Activated CD4-positive, alpha-beta T cell treated with anti-CD3 and anti-CD28 coated beads for 4 hours (primary cell): ENCODE measurements around the gene PLXNA2.

Experiments used
- DNase-seq, 2 donors: peaks; one replicate each; pipeline ENCODE4 v3.0.0-alpha.2; 2020

PLXNA2 gene

DNA sequence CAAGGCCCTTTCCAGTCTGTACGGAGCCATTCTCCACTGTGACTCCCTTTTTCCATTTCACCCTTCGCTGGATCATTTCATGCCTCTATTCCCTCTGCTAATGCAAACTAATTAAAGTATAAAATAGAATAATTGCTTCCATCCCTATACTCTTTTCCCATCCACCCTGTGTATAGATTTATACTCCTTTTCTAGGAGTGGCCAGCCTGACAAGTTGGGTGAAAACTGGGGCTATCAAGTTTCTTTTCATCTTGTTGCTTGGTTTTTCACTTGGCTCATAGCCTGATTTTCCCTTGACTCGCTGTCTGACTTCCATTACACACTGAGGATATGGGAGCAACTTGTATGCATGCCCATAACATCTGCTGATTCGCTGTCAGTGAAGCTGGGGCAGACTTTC is 107.0 kb downstream of the PLXNA2 start:
- DNase-seq: no peak

DNA sequence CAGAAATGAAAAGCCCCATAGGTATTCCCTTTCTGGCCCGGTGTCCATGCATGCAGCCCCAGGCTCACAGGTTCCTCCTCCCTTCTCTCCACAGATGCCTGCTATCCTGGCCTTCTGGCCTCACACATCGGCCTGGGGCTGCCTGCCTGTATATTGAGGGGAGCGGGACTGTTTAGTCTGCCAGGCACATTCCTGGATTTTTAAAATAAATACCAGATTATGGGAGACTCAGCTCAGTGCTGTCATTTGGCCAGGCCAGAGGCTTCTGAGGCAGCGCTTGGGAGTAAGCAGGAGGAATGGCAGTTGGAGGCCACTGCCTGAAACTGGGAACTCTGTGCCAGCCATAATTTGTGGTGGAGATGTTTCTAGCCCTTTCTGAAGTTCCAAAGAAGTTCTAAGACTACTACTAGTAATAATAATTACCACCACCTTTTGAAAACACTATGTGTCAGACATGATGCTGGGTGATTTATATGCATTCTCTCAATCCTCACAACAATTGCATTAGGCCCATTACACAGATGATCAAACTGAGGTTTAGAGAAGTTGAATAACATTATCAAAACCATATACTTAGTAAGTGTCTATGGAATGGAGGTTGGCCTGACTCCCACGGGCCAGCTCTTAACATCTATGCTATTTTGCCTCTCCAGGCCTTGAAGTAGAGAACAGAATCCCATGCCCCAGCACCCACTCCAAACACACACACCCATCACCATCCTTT is 107.6 kb downstream of the PLXNA2 start:
- no peak for DNase-seq

DNA sequence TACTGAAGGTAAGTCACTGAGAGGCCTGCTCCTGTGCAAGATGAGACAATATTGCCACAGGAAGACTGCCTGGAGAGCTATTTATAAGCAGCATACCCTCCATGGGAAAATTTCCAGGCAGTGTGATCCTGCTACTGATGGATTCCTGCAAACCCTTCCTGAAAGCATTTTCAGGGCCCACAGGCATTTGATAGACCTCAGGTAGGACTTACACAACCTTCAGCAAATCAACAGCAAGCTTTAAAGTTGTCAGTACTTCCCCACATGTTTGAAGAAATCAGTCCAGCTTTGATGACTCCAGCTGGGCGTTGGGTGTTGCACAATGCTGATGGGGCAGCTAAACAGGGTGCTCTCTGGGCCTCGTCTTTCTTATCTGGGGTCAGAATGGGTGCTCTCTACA is 108.8 kb downstream of the PLXNA2 start:
- no peak for DNase-seq

DNA sequence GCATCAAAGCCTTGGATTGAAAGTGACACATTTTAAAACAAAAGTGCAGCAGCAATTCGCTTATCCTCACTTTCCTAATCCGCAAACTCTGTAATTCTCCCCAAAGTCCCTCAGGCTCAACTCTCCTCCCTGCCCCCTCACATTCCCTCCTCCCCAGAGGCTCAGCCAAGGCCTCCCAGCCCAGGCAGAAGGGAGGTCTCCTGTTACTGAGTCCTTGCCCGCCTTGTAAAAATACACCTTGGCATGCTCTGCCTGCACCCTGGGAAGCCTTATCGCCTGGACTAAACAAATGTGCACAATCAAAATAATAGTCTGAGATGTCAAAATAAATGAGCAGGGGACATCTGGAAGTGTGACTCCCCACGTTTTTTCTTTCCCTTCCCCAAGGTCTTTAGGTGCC is 109.7 kb downstream of the PLXNA2 start:
- DNase-seq: no peak

DNA sequence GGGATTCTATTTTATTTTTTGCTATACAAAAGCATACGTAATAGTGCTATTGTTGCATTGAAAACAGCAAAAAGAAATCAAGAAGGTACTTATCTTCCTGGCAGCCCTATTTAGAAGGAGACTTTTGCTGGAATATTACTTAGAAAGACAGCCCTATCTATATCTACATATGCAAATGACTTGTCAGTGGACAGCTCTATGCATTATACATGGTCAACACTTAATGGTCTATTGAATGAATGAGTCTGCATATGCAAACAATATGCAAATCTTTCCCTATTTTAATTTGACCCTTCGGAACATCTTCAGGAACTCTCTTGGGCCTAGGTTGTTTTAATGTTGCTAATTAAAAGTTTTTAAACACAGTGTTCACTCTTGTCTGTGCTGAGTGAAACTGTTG is 110.8 kb downstream of the PLXNA2 start:
- no peak for DNase-seq

DNA sequence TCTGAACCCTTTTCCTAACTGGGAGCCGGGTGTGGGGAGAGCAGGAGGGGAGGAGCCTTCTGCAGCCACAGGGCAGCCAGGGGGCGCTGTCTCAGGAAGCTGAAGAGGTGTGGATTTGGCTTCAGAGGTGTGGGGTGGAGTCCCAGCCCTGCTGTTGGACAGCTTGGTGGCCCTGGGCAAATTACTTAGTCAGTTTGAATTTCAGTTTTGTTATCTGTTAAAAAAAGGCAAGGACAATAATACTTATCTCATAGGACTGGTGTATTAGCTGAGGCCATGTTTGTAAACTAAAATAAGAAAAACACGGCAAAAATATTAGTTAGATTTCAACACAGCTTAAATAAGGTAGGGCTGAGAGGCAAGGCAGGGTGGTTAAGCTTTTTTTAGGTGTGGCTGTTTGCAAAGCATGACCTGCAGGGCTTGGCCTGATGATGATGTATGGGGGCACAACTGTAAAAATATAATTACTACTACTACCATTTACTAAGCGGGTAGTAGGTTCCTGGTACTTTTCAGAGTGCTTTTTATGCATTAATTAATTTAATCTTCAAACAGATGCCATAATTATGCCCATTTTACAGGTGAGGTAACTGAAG is 111.8 kb downstream of the PLXNA2 start:
- DNase-seq: peak; percentile 9 to 22

DNA sequence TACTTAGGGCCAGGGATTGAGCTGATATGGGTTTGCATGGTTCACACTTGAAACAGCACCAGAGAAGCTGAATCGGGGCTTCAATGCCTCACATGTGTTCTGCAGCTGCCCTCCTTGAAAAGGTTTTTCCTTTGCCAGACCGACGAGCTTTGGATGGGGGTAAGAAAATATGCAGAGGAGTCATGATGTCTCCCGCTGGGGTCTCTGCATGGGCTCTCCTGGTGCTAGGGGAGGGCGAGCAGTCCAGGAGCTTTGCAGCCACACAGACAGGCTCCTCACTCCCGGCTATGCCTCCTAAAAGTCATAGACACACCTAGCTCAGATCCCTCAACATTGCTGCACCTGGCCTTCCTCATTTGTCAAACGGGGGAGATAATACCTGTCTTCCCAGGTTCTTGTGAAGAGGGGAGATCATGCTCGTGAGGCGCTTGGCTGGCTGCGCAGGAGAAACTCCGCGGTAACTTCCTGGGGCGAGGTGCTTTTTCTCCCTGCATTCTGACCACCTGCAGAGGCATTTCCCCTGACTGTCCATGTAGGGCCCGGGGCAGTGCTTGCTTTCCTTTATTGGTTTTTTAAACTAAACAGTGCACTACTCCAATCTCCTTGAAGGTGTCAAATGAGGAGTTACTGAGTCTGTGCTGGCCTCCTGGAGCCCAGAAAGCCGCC is 112.4 kb downstream of the PLXNA2 start:
- no peak for DNase-seq

DNA sequence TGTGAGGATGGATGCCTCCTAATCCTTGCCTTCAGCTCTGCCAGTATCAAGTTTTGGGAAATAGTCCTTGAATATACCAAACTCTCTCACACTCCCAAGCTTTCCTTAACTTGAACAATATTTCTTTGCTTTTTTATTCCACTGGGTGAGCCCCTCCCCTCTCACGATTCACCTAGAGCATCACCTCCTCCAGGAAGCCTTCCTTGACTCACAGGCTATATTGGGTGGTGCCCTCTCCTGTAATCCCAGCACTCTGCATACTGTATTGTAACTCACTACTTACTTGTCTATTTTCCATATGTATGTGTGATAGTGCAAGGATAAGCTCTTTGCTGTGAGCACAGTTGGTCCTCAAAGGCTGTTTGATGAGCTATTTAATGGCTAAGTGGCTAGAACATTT is 114.7 kb downstream of the PLXNA2 start:
- no peak for DNase-seq

DNA sequence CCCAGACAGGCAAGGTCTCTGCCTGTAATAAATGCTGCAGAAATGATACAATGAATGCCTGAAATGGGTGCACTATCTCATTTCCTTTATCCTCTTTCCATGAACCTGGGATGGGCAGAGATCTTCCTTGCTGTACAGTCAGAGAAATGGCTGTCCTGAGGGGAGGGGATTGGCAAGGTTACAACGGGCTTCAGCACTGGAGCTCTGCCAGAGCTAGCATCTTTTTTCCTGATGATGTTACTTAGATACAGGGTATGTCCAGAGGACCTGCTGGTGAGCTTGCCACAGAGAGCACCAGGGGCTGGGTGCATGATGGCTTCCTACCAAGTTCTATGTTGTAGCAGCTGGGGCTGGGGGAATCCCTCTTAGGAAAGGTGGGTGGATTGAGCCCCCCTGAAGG is 115.1 kb downstream of the PLXNA2 start:
- no peak for DNase-seq

DNA sequence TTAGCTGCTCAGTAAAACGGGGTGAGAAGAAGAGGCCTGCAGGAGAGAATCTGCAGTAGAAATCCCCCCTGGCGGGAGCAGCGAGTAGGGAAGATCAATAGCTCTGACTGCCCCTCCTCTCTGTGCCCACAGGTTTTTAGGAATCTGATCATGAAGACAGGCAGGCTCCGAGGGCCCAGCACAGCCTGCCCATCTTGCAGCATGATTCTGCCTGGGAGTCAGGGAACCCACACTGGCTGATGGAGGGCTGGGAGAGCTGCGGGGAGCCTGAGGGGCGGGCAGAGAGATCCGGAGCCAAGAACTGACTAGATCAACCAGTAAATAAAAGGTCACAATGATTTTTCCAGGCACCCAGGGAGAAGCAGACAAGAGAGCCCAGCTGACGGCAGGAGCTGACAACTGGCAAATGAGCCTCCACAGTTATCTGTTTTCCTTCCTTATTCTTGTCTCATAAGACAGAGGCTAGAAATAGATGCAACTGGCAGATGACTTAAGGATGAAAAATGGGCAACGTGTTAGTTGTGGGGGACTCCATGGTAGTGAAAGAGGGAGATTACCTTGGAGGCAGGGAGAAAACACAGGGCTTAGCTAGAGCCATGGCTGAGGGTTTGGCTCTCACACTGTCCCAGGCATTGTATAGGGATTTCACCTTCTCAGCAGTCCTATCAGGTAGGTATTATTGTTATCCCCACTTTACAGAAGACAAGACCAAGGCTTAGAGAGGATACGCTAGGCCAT is 116.2 kb downstream of the PLXNA2 start:
- DNase-seq: no peak

DNA sequence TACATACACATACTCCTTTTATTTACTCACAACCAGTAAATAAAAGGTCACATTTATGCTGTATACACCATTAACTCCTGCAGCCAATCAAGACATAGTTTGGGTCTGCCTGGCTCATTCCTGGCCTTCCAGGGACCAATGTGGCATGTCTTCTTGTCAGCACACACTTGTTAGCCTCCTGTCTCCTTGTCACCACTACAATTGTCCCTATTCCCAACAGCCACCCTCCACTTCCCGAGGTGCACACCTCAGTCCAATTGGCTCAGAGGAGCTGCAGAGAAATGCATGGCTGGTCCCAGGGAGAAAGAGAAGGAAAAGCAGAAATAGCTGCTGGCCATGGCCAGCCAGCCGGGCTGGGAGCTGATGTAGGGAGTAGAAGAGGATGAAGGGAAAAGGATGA is 116.9 kb downstream of the PLXNA2 start:
- DNase-seq: no peak

DNA sequence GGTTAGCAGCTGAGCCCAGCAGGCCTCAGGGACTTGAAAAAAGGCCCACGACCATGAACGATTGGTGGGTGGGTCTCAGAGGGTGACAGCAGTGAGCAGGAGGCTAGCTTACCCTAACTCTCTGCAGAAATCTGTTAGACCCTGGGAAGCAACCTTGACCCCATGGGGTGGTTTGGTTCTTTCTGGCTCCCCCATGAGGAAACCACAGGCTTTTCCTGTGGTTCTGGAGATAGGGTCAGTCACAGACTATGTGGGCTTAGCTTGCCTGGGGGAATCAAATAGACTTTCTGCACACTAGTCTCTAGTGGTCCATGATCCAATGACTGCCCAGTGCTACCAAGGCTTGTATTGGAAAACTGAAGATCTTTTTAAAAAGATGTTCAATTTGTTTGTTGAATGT is 118.1 kb downstream of the PLXNA2 start:
- DNase-seq: no peak

DNA sequence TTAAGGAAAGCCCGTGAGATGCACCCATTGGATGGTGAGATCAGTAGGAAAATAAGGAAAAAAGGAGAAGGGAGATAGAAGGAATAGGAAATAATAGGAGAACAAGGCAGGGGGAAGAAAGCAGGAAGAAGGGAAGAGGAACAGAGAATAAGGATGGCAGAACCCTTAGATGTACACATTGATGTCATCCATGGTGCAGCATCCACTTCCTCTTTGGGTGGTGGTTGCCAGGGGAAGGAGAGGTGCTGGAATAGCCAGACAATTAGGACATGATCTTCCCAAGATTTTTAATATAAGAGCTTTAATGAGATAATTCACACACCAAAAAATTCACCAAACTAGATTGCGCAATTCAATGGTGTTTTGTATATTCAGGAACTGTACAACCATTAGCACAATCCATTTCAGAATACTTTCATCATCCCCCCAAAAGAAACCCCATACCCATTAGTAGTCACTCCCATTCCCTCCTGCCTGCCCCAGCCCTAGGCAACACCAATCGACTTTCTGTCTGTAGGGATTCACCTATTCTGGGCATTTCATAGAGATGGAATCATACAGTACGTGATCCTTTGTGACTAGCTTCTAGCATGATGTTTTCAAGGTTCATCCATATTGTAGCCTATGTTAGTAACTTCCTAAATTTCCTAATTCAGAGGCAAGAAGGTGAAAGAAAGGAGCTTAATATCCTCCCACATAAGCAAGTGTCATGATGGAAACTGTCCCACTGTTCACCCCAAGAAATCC is 121.4 kb downstream of the PLXNA2 start:
- no peak for DNase-seq

DNA sequence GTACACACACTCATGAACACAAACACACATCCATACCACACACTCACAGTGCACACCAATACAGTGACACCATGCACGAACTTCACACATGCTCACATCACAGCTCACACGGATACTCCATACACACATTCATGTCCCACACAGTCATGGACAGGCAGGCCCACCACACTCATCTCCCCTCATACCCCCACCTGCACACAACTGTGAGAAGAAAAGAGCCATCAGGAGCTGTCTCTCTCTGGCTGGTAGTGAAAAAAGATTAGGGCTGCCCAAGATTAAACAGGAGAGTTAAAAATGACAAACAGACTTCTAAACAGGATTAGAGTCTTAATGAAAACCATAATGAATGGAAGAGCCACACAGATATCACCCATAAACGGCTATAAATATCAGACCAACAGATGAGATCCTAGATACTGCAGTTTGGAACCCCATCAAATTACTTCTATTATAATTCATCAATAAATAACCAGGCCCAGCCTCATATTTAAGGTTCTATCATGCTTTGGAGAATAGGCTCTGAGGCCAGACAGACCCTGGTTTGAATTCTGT is 122.3 kb downstream of the PLXNA2 start:
- DNase-seq: no peak

DNA sequence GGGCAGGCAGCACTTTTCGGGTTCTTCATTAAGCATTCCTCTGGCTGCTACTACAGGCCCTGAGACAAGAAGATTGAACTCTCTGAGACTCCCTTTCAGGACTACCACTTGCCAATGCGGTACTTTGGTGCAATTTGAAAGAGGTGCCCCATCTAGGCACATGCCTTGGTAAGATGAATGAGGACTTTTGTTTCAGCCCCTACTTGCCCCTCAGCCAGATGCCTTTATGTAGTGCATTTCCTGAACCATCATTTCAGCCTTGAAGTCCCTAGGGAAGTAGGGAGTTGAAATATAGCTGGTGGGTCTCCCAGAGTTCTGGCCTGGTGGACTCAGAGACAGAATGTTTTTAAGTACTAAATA is 123.8 kb downstream of the PLXNA2 start:
- DNase-seq: no peak

DNA sequence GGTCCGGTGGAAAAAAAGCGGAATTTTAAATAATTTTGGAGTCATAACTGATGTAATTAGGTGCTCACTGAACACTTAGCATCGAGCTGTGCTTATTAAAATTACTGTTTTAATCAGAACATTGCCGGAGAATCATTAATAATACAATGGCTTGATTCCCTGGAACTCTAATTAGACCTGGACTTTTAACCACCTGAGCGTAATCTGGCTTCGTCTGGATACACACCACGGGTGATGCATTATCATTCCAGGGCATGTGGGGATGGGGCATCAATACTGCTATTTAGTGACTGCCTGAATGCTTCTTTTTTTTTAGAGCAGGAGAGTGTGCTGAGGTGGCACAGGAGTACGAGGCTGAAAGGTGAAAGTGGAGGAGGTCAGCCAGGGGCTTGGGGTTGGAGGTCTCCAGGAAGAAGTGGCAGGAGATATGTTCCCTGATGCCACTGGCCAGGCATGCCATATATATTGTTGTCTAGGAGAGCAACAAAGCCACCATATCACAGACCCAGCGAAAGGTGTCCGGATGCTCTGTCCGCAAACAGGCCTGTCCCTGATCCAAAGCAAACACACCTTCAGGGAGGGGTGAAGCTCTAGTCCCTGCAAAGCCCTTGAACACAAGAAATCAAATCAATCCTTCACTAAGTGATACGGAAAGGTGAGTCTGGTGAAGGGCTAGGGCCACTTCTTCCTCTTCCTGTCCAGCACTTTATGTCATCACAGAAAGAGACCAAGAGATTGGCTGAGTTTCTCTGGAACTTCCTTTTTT is 125.2 kb downstream of the PLXNA2 start:
- DNase-seq: no peak

DNA sequence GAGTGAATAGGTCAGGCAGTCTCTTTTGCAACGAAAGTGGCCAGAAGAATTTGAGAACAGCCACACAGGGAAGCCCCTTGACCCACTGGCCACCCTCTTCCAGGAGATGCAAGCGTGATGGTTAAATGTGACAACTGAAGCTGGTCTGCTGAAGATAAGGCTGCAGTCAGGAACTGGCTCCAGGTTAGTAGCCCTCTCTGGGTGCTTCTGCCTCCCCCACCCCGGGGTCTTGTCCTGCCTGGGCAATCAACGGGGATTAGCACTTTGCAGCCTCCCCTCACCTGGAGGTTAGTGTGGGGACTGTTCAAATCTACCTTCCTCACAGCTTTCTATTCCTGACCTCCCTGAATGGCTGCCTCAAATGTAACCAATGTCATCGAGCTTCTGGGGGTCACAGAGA is 125.9 kb downstream of the PLXNA2 start:
- no peak for DNase-seq

DNA sequence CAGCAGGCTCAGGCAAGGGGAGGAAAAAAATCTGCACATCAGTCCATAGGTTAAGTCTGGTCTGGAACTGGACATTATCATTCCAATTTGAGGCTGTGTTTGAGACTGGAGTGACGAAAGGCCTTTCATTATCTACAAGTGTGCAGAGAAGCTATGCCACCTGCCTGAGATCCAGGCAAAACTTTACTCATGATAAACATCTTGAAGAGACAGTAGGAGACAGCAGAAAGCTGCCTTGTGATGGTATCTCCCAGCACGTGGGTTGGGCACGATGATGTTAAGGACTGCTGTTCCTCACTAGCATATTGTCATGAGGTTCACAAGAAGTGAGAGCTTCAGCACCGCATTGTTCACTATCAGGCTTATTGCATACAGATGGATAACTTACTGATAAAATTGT is 126.4 kb downstream of the PLXNA2 start:
- no peak for DNase-seq

DNA sequence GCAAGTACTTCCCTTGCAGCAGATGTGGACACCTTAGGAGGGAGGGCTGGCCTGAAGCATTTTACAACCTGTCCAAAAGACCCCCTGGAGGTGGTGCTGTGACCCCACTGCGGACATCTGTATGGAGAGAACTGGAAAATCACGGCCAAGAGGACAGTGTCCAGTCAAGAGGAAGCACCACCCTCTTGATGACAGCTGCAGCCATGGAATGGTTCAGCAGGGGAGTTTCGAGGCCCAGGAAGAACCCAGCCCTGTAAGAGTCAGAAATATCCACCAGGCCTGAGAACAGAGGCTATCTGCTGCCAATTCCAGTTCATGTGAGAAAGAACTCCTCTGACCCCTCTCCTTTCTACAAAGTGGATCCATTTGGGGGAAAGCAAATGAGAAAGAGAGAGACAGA is 126.8 kb downstream of the PLXNA2 start:
- no peak for DNase-seq

DNA sequence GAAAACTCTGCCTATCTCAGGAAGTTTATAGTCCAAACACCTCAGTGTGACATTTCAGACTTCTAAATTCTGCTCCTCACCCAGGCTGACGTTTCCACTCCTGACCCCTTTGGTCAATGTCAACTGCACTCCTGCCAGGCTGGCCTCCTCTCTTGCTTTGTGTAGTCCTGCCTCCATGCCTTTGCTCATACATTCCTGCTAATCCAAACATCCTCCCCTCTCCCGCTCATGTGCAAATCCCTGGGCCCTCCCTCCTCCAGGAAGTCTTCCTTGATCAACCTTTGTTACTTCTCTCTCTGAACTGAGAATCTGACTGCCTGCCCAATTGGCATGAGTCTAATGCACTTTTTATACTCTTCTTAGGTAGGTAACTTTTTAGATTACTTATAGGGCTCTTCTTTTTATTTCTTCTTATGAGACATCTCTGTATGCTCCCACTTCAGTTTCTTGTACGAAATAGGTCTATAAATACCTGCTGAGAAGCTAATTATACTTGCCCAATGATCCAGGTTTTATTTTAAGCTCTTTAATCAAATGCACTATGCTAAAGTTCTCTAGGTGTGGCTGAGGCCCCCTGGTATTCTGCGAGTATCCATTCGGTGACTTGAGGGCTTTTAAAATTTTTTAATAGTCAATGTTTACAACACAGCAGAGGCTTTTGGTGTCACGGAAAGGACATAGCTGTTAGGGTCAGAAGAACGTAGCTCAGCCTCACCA is 128.1 kb downstream of the PLXNA2 start:
- DNase-seq: no peak

DNA sequence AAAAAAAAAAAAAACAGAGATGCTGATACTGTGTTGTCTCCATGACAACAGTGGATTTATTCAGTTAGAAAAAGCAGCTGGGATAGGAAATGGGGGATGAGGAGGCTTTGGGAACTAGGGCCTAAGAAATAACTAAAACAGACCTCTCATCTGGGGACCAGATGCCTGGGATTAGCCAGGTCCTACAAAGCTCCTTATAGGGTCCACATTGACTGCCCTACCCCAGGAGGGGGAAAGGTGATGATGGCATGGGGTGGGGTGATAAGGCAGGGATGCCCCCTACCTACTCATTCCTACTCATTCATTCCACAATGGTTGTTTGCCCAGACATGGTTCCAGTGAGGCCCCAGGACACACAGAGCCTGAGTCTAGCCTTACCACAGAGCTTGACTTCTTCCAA is 131.2 kb downstream of the PLXNA2 start:
- no peak for DNase-seq
